ENCODE measurements around the gene KCNQ5. TPM values are rescaled to one million over a fixed set of nuclear protein-coding genes. Genes with fewer than 3 reads are reported as not detected.

The KCNQ5 gene
- total and polyA plus RNA-seq, 11 donors = 0.06 to 0.18 TPM; not detected in 9

DNA sequence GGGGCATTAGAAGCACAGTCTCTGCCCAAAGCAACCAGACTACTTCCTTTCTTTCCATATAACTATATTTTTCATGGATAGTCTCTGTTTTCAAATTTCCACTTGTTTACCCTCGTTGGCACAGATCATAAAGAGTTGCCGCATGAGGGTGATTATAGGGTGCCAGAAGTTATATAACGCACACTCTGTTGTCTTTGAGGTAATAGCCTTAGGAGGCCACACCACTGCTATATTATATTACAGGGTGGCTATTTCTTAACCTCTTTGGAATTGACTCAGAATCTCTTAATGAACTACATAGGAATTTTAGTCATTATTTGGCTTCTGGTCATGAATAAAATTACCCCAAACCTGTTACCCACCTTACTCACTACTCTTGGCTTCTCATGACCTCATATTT is 43.7 kb downstream of the KCNQ5 start:
- Histone ChIP-seq H3K4me1 (no peaks in the 10 kb centered on the region), H3K4me3 (no peak overlapping the region), H3K36me3 (no peaks in the 10 kb centered on the region), H3K27me3 (no peaks in the 10 kb centered on the region), H3K27ac (no peak overlapping the region), H3K9me3 (peaks cover 0 to 6% (median 0%) of the 10 kb centered on the region in 12 donors)
- ATAC-seq (no peak), DNase-seq (no peak)
- 84 to 94% (median 91%) methylated on average over 3 of the region's 3 CpGs for WGBS, 4 donors
- intact Hi-C loops (cut with DNase I) = no loop called here
- TF ChIP-seq CTCF (IDR thresholded peaks at IDR 0.05) (no peak), POLR2A (IDR thresholded peaks at IDR 0.05) (no peak)

- TF ChIP-seq CTCF (IDR thresholded peaks at IDR 0.05) (no peak), POLR2A (IDR thresholded peaks at IDR 0.05) (no peak)
- no peak for ATAC-seq
- no peak overlapping the region for H3K4me3 ChIP-seq
- peaks cover 0 to 5% (median 0%) of the 10 kb centered on the region in 12 donors for H3K9me3 ChIP-seq
- 72 to 84% (median 79%) methylated on average over 3 of the region's 3 CpGs for WGBS, 4 donors
- intact Hi-C loops (cut with DNase I) = no loop called here
- no peak for DNase-seq
- no peaks in the 10 kb centered on the region for H3K27me3 ChIP-seq
- H3K36me3 ChIP-seq = no peaks in the 10 kb centered on the region
- no peak overlapping the region for H3K27ac ChIP-seq
- no peaks in the 10 kb centered on the region for H3K4me1 ChIP-seq
Measured at GRCh38 chr6:72669324-72669723, 47.5 kb downstream of the KCNQ5 start.

DNA sequence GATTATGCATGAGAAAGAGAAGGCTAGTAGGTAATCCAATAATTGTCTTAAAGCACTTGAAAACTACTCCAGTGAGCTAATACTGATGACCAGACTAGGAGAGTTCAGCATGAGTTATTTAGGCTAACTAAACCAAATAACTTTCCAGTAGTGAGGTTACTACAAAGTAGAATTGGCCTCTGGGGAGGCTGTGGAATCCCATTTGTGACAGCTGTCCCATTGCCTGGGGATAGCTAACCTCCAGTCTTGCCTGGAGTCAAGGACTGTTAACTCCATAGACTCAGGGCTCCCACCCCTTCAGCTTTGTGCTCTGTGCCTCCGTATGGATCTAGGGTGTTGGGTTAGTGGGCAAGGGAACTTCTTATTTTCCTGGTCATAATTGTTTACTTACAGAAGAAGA is 51.0 kb downstream of the KCNQ5 start:
- Histone ChIP-seq H3K9me3 (peaks cover 0 to 2% (median 0%) of the 10 kb centered on the region in 12 donors), H3K27ac (no peak overlapping the region), H3K36me3 (no peaks in the 10 kb centered on the region), H3K4me1 (no peaks in the 10 kb centered on the region), H3K4me3 (no peak overlapping the region), H3K27me3 (no peaks in the 10 kb centered on the region)
- no peak for TF ChIP-seq CTCF (IDR thresholded peaks at IDR 0.05)
- no peak for TF ChIP-seq POLR2A (IDR thresholded peaks at IDR 0.05)
- DNase-seq = no peak
- intact Hi-C loops (cut with DNase I) = no loop called here
- ATAC-seq = no peak
- WGBS, 4 donors = 57 to 72% (median 67%) methylated on average over 1 of the region's 1 CpG

DNA sequence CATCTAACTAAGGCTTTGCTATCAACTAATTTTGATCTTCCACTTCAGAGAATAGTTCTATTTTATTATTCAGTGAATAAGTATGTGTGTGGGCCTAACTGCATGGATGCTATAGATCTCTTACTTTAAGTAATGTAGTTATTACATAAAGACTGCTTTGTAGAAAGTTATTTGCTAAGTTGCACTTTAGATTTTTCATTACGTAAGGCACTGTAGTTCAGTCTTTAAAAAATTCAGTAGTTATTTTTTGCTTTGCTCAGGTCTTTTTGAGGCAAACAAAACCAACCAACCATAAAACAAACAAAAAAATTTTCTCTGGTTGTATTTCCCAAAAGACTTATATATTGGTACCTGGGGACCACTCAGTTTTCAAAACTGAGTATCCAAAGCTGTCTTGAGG is 53.0 kb downstream of the KCNQ5 start:
- Histone ChIP-seq H3K9me3 (peaks cover 0 to 2% (median 0%) of the 10 kb centered on the region in 12 donors), H3K27ac (no peak overlapping the region), H3K36me3 (no peaks in the 10 kb centered on the region), H3K4me3 (no peak overlapping the region), H3K4me1 (no peaks in the 10 kb centered on the region), H3K27me3 (no peaks in the 10 kb centered on the region)
- TF ChIP-seq CTCF (IDR thresholded peaks at IDR 0.05) (no peak), POLR2A (IDR thresholded peaks at IDR 0.05) (no peak)
- intact Hi-C loops (cut with DNase I) = no loop called here
- 86 to 94% (median 89%) methylated on average over 1 of the region's 1 CpG for WGBS, 4 donors
- DNase-seq = no peak
- ATAC-seq = no peak
